LNCaP clone FGC (cell line): ENCODE data around the gene MYBBP1A.

Source experiments
- DNase-seq: peaks from one replicate; pipeline ENCODE4 v3.0.0-alpha.2; 2011; ENCODE audit warnings: low read depth
- H3K4me3 ChIP-seq: 2 replicates; pipeline ENCODE4 v1.5.1; 2011; ENCODE audit warnings: mild to moderate bottlenecking, low read depth, low read length, control low read depth
- TF ChIP-seq, protein P1 (sequence below): IDR thresholded peaks from 2 replicates; pipeline ENCODE4 v1.5.1; 2012; ENCODE audit warnings: mild to moderate bottlenecking; ENCODE audit not compliant: control insufficient read depth, insufficient read depth; ENCODE audit errors: extremely low read depth

Gene MYBBP1A

DNA sequence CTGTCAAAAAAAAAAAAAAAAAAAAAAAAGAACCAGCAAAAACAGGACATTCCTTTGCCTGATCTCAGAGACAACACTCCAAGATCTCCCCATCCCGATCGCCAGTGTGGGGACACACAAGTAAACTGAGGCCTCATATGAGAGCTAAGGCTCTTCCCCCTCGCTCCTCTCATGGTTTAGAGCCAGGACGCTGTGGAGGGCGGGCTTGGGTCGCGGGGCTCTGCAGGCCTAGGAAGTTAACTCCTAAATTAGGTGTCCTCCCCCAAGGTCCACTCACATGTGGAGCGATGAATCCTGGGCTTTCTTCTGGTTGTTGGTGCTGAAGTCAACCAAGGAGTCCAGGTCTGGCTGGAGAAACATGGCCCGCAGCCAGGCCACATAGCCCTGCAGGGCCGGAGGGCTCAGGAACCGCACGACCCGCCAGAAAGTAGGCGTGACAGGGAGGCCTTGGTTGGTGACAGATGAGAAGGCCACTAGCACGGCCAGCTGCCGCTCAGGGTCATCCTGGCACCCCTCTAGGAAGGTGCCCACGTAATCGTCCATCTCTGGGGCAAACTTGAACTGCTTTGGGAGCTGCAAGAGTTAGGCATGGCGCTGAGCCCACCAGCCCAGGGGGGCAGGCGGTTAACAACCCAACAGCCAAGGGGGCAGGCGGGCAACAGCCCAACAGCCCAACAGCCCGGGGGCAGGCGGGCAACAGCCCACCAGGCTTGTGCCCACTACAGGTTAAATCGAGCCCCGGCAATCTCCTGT lies 5.2 kb downstream of the MYBBP1A start:
- TF ChIP-seq, protein P1, sequence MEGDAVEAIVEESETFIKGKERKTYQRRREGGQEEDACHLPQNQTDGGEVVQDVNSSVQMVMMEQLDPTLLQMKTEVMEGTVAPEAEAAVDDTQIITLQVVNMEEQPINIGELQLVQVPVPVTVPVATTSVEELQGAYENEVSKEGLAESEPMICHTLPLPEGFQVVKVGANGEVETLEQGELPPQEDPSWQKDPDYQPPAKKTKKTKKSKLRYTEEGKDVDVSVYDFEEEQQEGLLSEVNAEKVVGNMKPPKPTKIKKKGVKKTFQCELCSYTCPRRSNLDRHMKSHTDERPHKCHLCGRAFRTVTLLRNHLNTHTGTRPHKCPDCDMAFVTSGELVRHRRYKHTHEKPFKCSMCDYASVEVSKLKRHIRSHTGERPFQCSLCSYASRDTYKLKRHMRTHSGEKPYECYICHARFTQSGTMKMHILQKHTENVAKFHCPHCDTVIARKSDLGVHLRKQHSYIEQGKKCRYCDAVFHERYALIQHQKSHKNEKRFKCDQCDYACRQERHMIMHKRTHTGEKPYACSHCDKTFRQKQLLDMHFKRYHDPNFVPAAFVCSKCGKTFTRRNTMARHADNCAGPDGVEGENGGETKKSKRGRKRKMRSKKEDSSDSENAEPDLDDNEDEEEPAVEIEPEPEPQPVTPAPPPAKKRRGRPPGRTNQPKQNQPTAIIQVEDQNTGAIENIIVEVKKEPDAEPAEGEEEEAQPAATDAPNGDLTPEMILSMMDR, result no peak
- DNase-seq, result no peak
- no peak overlapping the region for H3K4me3 ChIP-seq

DNA sequence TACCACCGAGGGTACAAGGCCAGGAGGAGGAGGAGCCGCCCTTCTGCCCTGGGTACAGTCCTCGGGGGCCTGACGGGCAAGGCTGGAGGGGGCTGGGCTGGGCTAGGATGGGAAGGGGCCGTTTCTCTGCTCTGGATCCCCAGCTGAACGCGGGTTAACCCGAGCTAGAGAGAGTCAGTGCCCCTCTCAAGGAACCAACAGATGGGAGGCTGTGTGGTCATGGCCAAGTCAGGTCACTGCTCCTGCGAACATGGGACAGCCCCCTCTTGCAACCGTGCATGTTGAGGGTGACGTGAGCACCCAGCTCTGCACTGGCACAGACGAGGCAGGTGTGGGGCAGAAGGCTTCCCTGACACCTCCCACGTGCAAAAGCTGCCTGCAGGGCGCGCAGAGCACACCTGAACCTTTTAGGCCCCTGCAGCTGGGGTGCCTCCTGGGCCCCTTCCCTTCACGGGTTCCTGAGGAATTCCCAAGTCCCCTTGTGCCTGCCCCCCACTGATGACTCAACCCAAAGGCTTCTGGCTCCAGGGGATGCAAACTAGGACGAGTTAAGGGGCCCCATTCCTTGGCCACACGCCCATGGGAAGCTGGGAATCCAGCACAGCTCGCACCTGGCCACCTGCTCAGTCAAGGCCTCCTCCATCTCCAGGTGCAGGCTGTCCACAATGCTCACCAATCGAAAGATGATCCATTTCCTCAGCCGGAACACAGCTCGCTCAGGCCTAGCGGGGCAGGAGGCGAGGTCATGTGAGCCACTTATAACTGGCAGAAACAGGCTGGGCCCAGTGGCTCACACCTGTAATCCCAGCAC lies 6.3 kb downstream of the MYBBP1A start:
- TF ChIP-seq, protein P1, result no peak
- H3K4me3 ChIP-seq, result no peak overlapping the region
- no peak for DNase-seq

DNA sequence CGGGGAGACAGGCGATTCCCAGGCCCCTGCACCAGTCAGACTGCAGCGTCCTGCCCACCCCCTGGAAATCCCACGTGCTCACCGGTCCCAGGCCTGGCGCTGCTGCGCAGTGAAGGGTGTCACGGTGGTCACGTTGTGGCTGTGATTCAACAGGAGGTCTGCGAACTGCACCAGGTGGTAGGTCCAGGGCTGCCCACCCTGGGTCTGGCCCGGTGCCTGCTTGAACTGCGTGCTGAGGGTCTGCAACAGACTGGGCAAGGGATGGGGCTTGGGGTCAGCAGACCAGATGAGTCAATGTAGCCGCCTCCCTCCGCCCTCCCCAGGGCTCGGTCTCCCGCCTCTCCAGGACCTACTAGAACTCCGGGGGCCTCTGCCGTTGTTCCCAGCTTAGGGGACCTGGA lies 7.1 kb downstream of the MYBBP1A start:
- TF ChIP-seq, protein P1, result no peak
- DNase-seq, result no peak
- H3K4me3 ChIP-seq, result no peak overlapping the region

DNA sequence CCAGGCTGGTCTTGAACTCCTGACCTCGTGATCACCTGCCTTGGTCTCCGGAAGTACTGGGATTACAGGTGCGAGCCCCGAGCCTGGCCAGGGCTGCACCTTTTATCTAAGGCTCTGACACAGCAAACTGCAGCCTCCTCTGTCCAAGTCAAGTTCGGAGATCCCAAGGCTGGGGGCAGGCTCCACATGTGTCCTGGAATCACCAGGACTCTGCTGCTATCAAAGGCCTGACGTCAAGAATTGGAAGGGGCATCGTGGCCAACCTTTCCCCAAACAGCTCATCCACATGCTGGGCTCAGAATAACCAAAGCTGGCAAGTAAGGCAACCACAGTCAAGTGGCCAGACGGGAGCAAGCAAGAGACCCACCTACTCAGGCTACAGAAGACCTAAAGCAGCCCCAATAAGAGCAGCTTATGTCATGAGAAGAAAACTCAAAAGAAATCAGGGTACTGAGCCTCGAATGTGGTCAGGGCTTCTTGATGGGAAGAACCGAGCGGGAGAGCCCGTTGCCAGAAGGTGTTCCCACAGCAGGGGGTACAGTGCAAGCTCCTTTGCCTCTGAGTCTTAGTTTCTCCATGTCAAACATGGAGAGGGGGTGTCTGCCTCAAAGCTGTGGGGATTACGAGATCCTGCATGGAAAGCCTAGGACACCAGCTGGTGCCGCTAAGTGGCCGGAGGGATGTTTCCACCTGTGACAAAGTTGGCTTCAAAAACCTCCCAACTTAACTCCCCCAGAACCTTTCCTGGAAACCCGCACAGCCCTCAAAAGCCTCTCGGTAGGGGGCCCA lies 7.9 kb downstream of the MYBBP1A start:
- no peak overlapping the region for H3K4me3 ChIP-seq
- DNase-seq, result no peak
- TF ChIP-seq, protein P1, result no peak

DNA sequence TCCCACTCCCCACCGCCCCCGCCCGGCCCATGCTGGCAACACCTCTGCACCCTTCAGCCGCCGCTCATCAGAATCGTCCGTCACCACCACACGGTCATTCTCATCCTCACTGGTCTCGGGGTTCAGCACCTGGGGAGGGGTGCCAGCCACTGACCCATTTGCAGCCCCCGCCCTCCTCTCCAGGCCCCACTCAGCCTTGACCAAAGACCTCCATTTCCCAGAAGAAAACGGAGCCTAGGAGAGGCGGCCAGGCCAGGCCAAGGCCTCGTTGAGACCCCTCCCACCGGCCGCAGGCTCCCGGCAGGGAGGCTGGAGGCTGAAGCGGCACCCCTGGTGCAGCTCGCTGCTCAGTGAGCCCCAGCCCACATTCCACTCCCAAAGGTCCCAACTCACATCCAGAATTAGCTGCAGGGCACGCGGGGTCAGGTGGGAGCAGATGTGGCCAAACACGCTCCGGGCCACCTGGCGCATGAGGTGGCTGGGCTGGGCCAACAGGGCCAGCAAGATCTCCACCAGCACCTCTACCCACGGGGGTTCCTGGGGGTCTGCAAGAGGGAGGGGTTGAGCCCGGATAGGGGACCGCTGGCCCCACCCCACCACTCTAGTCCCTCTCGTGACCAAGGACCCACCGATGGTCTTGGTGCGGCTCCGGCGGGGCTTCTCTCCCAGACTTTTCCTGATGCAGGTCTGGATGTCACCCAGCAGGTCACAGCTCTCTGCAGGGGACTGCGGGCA lies 9.8 kb downstream of the MYBBP1A start:
- TF ChIP-seq, protein P1, result no peak
- DNase-seq, result no peak
- no peak overlapping the region for H3K4me3 ChIP-seq

DNA sequence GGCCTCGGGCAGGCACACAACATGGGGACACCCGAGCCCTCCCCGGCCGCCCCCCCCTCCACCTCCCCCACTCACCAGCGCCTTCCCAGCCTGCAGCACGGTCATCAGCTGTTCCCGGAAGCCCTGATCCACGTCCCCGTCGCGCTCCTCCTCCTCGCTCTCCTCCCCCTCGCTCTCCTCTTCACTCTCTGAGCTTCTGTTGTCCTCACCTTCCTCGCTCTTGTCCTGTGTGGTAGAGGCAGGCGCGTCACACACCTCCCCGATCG lies 10.3 kb downstream of the MYBBP1A start:
- TF ChIP-seq, protein P1, result no peak
- no peak overlapping the region for H3K4me3 ChIP-seq
- no peak for DNase-seq
